Retinal pigment epithelial cell (primary cell): ENCODE results near the gene MPHOSPH8.
A peak's percentile ranks its signal among the peaks of the same experiment; 100 is the strongest.
"Not testable (repeated sequence)": the region's sequence is repeated elsewhere in the genome, so short reads cannot be mapped to it uniquely, and the experiment has no call there.

Source experiments
- DNase-seq: peaks from one replicate; pipeline ENCODE4 v3.0.0-alpha.2; 2010; ENCODE audit warnings: low read depth
- H3K4me3 ChIP-seq: 2 replicates; pipeline ENCODE4 v1.5.1; 2011; ENCODE audit warnings: mild to moderate bottlenecking, low read length, control low read depth, moderate library complexity
- CTCF ChIP-seq: conservative IDR thresholded peaks from 2 replicates; pipeline ENCODE4 v1.5.1; 2011; ENCODE audit warnings: low read depth, low read length, control low read depth, inconsistent platforms

MPHOSPH8 gene

GRCh38 chr13:19680751-19681150, 47.3 kb downstream of the MPHOSPH8 start:
- no peak overlapping the region for H3K4me3 ChIP-seq
- no peak for DNase-seq
- TF ChIP-seq CTCF: no peak

GRCh38 chr13:19681517-19681916, 48.1 kb downstream of the MPHOSPH8 start:
- H3K4me3 ChIP-seq: no peak overlapping the region
- no peak for TF ChIP-seq CTCF
- DNase-seq: no peak

- no peak overlapping the region for H3K4me3 ChIP-seq
- TF ChIP-seq CTCF: no peak
- no peak for DNase-seq
These were observed 51.6 kb downstream of the MPHOSPH8 start for GRCh38 chr13:19685034-19685433.

GRCh38 chr13:19685437-19685836, 52.0 kb downstream of the MPHOSPH8 start:
- no peak overlapping the region for H3K4me3 ChIP-seq
- no peak for DNase-seq
- no peak for TF ChIP-seq CTCF

GRCh38 chr13:19691447-19691846, 58.0 kb downstream of the MPHOSPH8 start:
- not testable (repeated sequence) for H3K4me3 ChIP-seq
- DNase-seq: peak; percentile 24

- no peak for TF ChIP-seq CTCF
- no peak overlapping the region for H3K4me3 ChIP-seq
- no peak for DNase-seq
These were observed 62.0 kb downstream of the MPHOSPH8 start for GRCh38 chr13:19695428-19695827.

- DNase-seq: no peak
- H3K4me3 ChIP-seq: no peak overlapping the region
- TF ChIP-seq CTCF: no peak
These were observed 62.4 kb downstream of the MPHOSPH8 start for GRCh38 chr13:19695829-19696228.

- not testable (repeated sequence) for H3K4me3 ChIP-seq, DNase-seq
These were observed 67.5 kb downstream of the MPHOSPH8 start for GRCh38 chr13:19700963-19701362.

GRCh38 chr13:19701619-19702018, 68.2 kb downstream of the MPHOSPH8 start:
- not testable (repeated sequence) for DNase-seq, H3K4me3 ChIP-seq

- H3K4me3 ChIP-seq, DNase-seq: not testable (repeated sequence)
These were observed 70.8 kb downstream of the MPHOSPH8 start for GRCh38 chr13:19704256-19704655.

GRCh38 chr13:19709039-19709438, 75.6 kb downstream of the MPHOSPH8 start:
- DNase-seq, H3K4me3 ChIP-seq: not testable (repeated sequence)

- not testable (repeated sequence) for DNase-seq, H3K4me3 ChIP-seq
These were observed 76.3 kb downstream of the MPHOSPH8 start for GRCh38 chr13:19709782-19710181.
